Heart left ventricle (tissue), 13 donors: ENCODE data around the gene SPATA25.

ENCODE experiments used
- CTCF ChIP-seq, 12 donors: fragments of 200-600 bp; sonication (generic) in 4 of 12; IDR thresholded peaks; one replicate each; pipeline versions ENCODE4 v1.5.0 to v1.8.0; 2018 to 2022; ENCODE audit warnings: antibody characterized with exemption in 12 of 12, mild to moderate bottlenecking in 5 of 12
- POLR2A ChIP-seq, 2 donors: fragments of 450-650 bp; IDR thresholded peaks; one replicate each; pipeline ENCODE4 v1.6.1; 2017; ENCODE audit warnings: antibody characterized with exemption in 2 of 2, mild to moderate bottlenecking in 2 of 2, moderate library complexity in 2 of 2
- donor health status: ischemic (EF 13 %, LVEDD 7.1; RV severe dilation, severe dysfunction).
- donor health status: DM: no; HTN: yes; CAD: no.
- donor health status: DM: no; HTN: no; CAD: no.
- donor health status: ischemic (EF 25% LVEDD 6.9; RV normal size, moderate dysfunction).
- donor health status: ischemic (EF 25% LVEDD 5.7; RV mildly dilated, moderate dysfunction).
- donor health status: ischemic (EF 35%, LVEDD 5.7; RV mildly dilated, moderate dysfunction).
- donor health status: nonischemic (EF 11% LVEDD 7.7; RV severe dilation, severe dysfunction).
- donor health status: DM: yes; HTN: yes; CAD: no.
- donor health status: PGD.
- donor health status: ischemic (EF 29% LVEDD 5.4; RV normal size, mild dysfunction).
- donor health status: nonischemic (EF 23%, LVEDD 6.1; RV moderate dilation, normal function).

- TF ChIP-seq CTCF (IDR thresholded peaks at IDR 0.05) = no peak
- TF ChIP-seq POLR2A (IDR thresholded peaks at IDR 0.05) = no peak
These were observed 18.2 kb upstream of the SPATA25 start for GRCh38 chr20:45905505-45906079.
